Amniotic stem cell (primary cell): ENCODE measurements around the gene YPEL5.
"Not testable (repeated sequence)": the region's sequence is repeated elsewhere in the genome, so short reads cannot be mapped to it uniquely, and the experiment has no call there.

Source experiments
- DNase-seq: peaks from one replicate; lab custom pipeline; 2025; lab: John Stamatoyannopoulos, UW

YPEL5 gene

DNA sequence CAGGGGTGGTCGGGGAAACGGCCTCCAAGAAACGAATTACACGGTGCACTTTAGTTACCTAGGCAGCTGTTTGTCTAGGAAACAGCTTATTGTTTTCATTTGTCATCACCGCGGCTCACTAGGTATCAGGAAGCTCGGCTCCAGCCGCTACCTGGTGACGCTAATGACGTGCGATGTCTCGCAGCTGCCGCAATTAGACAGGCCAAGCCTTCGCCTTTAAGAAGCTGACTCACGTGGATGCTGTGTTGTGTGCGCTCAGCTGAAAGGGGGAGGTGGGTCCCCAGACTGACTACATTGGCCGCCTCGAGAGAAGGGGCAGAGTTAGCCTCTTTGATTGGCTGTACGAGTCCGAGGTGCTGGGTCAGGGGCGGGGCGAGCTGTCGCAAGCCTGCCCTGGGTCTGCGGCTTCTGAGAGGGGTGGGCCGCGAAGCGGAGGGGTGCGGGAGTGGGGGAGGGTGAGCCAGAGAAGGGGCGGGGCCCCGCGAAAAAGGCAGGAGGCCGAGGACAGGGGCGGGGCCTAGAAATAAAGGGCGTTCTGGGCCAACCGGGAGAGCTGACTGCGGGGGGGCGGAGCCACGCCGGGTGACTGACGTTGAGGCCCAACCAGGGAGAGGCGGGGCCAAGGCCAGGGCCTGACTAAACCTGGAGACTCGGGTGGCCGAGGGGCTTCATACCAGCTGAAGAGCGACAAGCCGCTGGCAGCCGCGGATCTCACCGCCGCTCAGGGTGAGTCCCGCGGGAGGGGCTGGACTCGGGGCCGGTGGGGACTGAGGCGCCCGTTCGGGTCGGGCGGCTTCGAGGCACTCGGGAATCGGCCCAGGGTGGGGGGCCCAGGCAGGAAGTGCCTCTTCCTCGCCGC is at the start of gene YPEL5:
Gene YPEL5, plus strand, starts transcription at position 671 of the 859 bp plus-strand sequence. CDS start 9,645 bp downstream, outside the sequence.
- DNase-seq: peak; percentile 99

GRCh38 chr2:30098266-30099005 is 48.4 kb upstream of the YPEL5 start:
- no peak for DNase-seq

DNA sequence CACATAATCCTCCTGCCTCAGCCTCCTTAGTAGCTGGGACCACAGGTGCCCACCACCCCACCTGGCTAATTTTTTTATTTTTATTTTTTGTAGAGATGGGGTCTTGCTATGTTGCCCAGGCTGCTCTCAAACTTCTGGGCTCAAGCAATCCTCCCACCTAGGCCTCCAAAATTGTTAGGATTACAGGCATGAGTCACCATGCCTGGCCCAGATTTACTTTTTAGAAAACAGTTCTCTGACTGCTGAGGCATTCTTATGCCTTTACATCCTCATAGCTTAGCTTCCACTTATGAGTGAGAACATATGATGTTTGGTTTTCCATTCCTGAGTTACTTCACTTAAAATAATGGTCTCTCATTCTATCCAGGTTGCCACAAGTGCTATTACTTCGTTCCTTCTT is 47.4 kb upstream of the YPEL5 start:
- DNase-seq: not testable (repeated sequence)

DNA sequence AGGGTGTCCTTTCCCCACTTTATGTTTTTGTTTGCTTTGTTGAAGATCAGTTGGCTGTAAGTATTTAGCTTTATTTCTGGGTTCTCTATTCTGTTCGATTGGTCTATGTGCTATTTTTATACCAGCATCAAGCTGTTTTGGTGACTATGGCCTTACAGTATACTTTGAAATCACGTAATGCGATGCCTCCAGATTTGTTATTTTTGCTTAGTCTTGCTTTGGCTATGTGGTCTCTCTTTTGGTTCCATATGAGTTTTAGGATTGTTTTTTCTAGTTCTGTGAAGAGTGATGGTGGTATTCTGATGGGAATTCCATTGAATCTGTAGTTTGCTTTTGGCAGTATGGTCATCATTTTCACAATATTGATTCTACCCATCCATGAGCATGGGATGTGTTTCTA is 46.1 kb upstream of the YPEL5 start:
- not testable (repeated sequence) for DNase-seq

GRCh38 chr2:30104307-30104706 is 42.5 kb upstream of the YPEL5 start:
- no peak for DNase-seq

DNA sequence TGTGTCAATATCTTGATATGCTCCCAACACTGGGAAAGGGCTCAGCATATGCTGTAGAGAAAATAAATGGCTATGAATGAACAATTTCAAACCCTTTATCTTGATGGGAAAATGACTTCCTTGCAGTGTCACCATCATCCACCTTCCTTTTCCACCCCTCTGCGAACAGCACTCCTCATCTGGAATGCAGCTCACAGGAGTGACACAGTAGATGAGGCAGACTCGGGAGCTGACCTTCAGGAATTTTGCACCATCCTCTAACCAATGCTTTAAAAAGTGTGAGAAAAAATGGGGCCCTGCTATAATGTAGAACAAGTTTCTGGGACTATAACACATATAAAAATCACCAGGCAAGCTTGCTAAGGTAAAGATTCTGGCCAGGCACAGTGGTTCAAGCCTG is 41.3 kb upstream of the YPEL5 start:
- no peak for DNase-seq

- DNase-seq: no peak
Observed at GRCh38 chr2:30106543-30106942, 40.3 kb upstream of the YPEL5 start.

DNA sequence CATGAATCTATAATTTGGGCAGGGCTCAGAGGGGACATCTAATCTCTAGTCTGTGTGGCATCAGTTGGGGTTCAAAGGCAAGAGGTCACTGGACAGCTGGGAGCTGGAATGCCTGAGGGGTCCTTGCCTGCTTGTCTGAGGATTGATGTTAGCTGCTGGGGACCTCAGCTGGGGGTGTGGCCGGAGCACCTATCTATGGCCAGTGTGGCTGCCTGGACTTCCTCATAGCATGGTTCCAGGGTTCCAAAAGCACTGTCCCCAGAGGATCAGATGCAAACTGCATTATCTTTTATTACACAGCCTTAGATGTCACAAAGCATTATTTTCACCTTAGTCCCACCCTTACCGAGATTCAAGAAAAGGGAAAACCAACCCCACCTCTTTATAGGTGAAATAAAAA is 38.6 kb upstream of the YPEL5 start:
- no peak for DNase-seq

DNA sequence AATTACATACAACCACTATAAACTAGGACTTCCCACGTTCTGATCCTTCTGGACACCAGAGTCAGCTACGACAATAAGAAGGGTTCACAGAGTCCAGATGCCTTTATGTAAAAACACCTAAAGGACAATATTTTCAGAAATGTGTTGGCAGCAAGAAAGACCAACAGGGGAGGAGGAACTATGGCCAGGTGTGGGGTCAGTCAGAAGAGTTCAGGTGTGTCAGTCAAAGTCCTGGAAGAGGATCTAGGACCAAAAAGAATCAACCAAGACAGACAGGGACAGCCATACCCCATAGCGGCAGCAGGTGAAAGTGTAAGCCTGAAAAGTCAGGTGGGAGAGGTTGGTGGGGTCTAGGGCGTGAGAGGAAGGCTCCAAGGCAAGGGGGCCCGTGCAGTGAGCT is 38.0 kb upstream of the YPEL5 start:
- no peak for DNase-seq

- DNase-seq: no peak
Observed at GRCh38 chr2:30109856-30110255, 37.0 kb upstream of the YPEL5 start.

DNA sequence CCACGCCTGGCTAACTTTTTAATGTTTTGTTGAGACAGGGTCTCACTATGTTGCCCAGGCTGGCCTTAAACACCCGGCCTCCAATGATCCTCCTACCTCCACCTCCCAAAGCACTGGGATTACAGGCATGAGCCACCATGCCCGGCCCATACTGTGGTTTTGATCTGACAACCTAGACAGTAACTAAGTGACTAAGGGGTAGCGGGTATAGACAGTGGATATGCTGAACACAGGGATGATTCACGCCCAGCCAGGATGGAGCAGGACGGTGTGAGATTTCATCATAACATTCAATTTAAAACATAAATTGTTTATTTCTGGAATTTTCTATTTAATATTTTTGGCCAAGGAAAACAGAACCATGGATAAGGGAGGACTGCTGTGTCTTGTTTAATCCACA is 36.0 kb upstream of the YPEL5 start:
- no peak for DNase-seq

DNA sequence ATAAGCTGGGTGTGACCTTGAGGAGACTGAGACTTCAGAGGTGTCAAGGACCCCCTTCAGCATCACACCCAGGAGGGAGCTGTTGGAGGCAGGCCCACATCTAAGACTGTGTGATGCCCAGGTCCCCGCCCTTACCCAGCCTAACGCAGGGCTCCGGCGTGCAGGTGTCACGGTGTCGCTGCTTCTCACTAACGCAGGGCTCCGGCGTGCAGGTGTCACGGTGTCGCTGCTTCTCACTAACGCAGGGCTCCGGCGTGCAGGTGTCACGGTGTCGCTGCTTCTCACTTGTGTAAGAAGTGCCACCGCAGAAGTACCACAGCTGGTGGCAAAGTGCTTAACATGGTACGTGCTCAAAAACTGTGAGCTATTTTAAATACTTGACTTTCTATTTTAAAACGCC is 35.6 kb upstream of the YPEL5 start:
- not testable (repeated sequence) for DNase-seq

- no peak for DNase-seq
Observed at GRCh38 chr2:30112561-30112960, 34.2 kb upstream of the YPEL5 start.

DNA sequence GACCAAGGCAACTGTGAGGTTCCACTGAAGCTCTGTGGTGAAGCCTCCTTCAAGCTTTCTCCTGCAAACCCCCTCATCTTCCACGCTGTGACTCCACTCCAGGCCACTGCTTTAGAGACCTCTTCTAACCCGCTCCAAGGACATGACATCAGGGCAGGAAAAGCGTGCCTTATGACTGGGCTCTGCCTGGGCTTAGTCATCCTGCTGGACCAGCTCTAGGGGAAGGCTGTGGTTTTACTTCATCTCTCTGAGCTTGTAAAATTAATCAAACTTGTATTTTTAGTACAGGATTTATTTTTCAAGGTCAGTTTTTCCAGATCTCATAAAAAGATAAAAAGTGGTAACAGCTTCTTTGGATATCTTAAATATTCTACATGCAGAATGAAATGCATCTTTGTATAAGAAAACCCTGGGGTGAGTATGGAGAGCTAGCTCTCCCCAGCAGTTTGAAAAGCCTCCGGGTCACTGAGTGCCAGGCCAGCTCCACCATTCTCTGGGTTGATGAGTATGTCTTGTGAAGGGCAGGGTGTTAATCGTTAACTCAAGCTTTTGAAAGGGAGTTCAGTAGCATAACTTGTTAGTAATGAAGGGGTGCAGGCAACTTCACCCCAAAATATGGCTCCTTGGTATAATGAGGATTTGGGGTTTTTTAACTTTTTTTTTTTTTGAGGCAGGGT is 33.1 kb upstream of the YPEL5 start:
- DNase-seq: peak; percentile 66

DNA sequence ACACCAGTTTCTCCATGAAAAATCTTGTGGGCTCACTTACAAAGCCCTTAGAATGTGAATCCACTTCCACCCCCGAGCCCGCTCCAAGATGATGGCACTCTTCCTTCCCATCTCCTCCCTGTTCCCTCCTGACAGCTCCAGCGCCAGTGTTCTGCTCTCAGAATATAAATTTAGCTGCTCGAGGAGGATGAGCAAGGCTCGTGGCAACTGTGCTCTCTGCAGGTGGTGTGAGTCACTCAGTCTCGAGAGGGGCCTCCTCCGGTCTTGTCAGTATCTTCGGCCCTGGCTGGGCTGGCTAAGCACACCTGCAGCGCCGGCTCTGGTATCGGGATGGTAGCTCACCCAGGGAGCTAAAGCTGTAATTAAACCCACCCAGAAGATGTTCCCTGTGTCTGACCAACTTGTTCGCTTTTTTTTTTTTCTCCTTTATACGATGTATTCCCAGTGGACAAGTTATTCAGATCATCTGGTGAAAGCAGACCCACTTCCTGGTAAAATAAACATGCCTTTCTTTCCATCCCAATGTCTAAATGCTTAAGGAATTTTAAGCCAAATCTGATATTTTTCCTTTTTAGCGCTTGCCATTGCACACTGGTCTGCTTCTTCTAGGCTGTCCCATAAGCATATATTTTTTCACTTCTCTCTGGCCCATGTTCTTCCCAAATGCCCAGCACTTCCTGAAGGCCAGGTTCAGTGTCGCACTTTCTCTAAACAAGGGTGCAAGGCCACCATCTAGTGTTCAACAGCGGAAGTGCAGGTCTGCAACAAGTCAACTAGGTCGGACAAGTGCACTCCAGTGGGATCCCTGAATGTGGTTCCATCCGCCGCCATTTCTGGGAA is 31.4 kb upstream of the YPEL5 start:
- DNase-seq: peak; percentile 31

DNA sequence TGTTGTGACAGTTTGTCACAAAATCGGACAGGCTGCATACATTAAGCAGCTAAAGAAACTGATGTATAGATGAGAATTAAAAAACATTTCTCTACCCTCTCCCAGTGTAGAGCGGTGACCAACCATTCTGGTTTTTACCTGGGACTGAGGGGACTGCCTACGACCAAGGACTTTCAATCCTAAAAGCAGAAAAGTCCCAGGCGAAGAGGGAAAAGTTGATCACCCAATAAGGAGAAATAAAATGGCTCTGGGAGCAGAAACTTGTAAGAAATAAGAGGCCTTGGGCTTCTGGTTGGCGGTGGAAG is 30.9 kb upstream of the YPEL5 start:
- no peak for DNase-seq

DNA sequence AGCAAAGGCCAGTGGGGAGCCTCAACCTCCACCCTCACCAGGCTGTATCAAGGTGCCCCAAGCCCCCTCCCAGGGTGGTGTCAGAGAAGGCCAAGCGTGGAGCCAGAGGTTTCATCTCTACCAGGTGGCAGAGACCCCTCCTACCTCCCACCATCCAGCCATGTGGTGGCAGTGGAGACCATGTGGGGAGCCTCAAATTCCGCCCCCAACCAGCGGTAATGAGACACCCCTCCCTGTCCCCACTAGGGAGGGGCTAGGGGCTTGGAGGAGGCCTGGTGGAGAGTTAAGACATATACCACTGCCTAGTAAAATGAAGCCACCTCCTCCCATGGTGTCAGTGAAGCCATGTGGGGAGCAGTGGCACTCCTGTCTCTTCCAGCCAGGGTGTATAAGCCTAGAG is 24.4 kb upstream of the YPEL5 start:
- no peak for DNase-seq

- DNase-seq: peak; percentile 26
Observed at GRCh38 chr2:30127016-30127893, 19.6 kb upstream of the YPEL5 start.

DNA sequence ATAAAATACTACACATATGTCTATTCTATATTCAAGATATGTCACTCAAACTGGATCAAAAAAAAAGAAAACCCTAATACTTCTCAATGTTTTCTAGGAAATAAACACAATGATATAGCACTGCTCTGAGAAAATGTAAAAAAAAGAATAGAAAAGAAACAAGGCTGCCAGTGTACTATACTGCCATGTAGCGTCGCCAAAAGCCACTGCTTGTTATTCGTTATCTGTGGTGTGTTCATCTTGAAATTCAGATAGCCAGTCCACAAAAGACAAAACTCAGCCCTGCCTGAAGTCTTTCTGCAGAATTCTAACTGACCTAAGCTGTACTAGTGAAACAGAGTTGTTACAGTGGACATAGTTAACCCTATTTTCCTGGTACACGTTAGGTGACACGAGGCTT is 12.2 kb upstream of the YPEL5 start:
- DNase-seq: no peak

DNA sequence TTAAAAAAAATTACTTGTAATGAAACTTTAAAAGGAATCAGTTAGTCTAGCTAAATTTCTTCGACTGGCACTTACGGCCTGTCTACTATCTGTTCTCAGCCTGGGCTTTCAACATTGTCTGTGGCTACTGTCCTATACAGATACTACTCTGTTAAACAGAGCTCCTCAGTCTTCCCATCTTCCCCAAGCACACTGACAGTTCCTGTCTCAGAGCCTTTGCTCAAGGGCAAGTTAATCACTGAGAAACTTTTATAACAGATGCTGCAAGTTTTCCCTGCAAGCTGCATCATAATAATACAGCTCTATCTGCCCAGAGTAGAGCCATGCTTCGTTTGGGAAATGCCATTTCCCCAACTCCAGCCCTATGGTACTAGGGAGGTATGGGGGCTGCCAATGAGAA is 11.3 kb upstream of the YPEL5 start:
- DNase-seq: no peak
